ENCODE measurements around the gene IFT122.

DNA sequence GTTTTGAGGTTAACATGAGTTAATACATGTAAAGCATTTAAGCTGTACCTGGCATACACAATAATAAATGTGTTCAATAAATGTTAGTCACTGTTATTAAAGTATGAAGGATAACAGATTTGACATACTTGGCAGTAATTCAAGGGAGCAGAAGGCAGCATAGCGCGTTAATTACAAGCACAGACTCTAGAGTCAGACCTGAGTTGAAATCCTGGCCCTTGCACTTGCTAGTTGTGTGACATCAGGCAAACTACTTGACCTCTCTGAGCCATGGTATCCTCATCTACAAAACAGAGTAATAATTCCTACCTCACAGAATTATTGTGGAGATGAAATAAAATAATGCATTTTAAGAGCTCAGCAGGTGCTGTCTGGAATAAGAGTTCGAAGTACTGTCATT is 5.4 kb downstream of the IFT122 start:
- TF ChIP-seq POLR2A (IDR thresholded peaks at IDR 0.05; ENCODE audit: low read length) (no peak), EP300 (IDR thresholded peaks at IDR 0.05) (no peak), RFX5 (IDR thresholded peaks at IDR 0.05) (no peak), CTCF (IDR thresholded peaks at IDR 0.05) (no peak), EHMT2 (IDR thresholded peaks at IDR 0.05; ENCODE audit: low read depth) (no peak), RAD21 (conservative IDR thresholded peaks at IDR 0.05 in 1 of 2, IDR thresholded peaks at IDR 0.05 in 1 of 2) (no peak), KDM1A (IDR thresholded peaks at IDR 0.05; ENCODE audit: low read depth) (no peak), JUN (IDR thresholded peaks at IDR 0.05) (no peak), MAX (IDR thresholded peaks at IDR 0.05) (no peak), RARB (CRISPR knock-in tag; IDR thresholded peaks at IDR 0.05) (no peak), CHD2 (IDR thresholded peaks at IDR 0.05; ENCODE audit: low read length, partially characterized antibody) (no peak)
